ENCODE measurements around the gene TTLL5. TPM values are rescaled to one million over a fixed set of nuclear protein-coding genes. Genes with fewer than 3 reads are reported as not detected.

TTLL5 gene
- total RNA-seq, 2 experiments from 2014 or later = 27.3 to 38.6 TPM

DNA sequence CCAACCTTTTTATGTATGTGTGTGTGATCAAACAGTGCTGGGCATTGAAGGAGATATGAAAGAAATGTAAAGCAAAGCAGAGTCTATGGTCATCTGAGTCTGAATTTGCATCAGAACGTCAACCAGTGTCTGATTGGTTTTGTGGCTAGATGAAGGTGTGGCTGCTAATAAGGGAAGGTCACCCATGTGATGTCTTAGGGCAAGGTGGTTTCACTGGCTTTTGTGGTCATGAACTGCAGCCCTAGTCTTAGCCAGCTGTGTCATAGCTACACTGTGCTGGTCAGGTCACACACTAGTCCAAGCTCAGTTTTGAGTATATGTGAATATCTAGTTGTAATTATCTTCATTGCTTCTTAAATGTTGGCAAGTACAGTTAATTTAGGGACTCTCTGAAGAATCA, 214.9 kb downstream of the TTLL5 start:
- CTCF ChIA-PET = no interaction called here
- ATAC-seq = no peak

DNA sequence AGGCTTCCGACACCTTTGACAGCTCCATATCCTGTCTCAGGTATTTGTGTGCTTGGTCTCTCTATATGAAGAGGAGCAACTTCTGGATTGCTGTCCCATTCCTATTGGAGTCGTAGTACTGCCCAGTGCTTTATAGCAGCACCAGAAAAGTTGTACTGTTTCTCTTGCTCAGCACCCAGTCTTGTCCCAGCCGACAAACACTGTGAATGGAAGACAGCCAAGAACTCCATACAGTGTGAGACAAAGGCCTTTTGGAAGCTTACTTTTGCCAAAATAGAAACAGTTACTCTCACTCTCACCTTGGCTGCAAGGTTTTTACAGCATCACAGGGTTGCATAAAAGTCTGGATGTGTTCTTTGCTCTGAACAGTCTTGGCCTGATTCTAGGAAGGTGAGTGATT, 215.5 kb downstream of the TTLL5 start:
- CTCF ChIA-PET = no interaction called here
- no peaks in the 10 kb centered on the region for H3K27me3 Mint-ChIP-seq
- no peak for ATAC-seq
- peaks cover 2% of the 10 kb centered on the region for H3K36me3 Mint-ChIP-seq (ENCODE audit: low read depth)
- no peak overlapping the region for H3K4me3 Mint-ChIP-seq
- no peak overlapping the region for H3K27ac Mint-ChIP-seq
- POLR2A ChIA-PET = no interaction called here
- peaks cover 18% of the 10 kb centered on the region for H3K4me1 Mint-ChIP-seq
- DNase-seq = no peak
- intact Hi-C loops (cut with DNase I, micrococcal nuclease) = loop anchor here in 1 of 2 experiments (10.0 kb wide), 1 partner anchor 302 kb away; the partner anchor contains the start of gene FLVCR2
- H3K9me3 Mint-ChIP-seq (ENCODE audit: low read depth) = no peaks in the 10 kb centered on the region

More for the DNA sequence above, 214.9 kb downstream of the TTLL5 start:
- DNase-seq = no peak
- POLR2A ChIA-PET = no interaction called here
- intact Hi-C loops (cut with DNase I, micrococcal nuclease) = loop anchor here in 1 of 2 experiments (10.0 kb wide), 1 partner anchor 301 kb away; the partner anchor contains the start of gene FLVCR2
- H3K4me3 Mint-ChIP-seq = no peak overlapping the region
- no peaks in the 10 kb centered on the region for H3K27me3 Mint-ChIP-seq
- H3K4me1 Mint-ChIP-seq = peaks cover 18% of the 10 kb centered on the region
- H3K27ac Mint-ChIP-seq = no peak overlapping the region
- H3K9me3 Mint-ChIP-seq (ENCODE audit: low read depth) = no peaks in the 10 kb centered on the region
- H3K36me3 Mint-ChIP-seq (ENCODE audit: low read depth) = peaks cover 2% of the 10 kb centered on the region

DNA sequence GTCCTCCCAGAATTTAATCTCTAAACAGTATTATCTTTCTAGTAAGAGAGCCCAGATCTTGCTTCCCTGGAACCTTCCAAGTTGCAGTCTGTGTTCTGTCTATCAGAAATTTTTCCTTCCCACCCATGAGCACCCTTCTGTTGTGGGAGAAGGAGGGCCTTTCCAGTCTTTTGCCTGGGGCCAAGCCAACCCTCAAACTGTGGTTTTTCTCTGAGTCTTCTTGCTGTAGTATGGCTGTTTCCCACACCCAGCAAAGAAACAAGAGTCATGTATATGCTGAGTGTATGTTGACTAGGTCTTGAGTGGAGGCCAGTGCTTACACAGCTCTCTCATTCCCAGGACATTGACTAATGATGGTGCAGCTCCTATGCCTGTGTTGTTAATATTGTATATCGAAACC, 216.2 kb downstream of the TTLL5 start:
- ChIA-PET POLR2A (no interaction called here), CTCF (no interaction called here)
- no peak for ATAC-seq
- intact Hi-C loops (cut with DNase I, micrococcal nuclease) = loop anchor here in 1 of 2 experiments (10.0 kb wide), 1 partner anchor 302 kb away; the partner anchor contains the start of gene FLVCR2
- Mint-ChIP-seq H3K4me1 (peaks cover 20% of the 10 kb centered on the region), H3K36me3 (ENCODE audit: low read depth) (peaks cover 5% of the 10 kb centered on the region), H3K9me3 (ENCODE audit: low read depth) (no peaks in the 10 kb centered on the region), H3K27me3 (no peaks in the 10 kb centered on the region), H3K27ac (no peak overlapping the region), H3K4me3 (no peak overlapping the region)
- no peak for DNase-seq

DNA sequence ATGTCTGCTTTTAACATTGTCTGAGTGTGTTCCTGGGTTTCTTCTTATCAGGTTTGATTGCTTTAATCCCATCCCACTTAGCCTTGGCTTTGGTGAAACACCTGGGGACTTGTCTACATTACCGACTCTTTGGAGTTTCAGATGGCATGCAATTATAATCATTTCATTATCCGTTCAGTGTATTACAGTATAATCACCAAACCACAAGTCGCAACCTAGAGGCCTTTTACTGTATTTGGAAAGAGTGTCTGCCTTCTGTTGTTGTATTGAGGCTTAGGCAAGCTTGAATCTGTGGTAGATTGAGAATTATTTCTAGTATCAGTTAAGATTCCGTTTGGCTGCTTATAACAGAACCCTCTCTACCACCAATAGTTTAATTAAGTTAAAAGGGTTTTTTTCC, 216.8 kb downstream of the TTLL5 start:
- Mint-ChIP-seq H3K27me3 (no peaks in the 10 kb centered on the region), H3K4me1 (peaks cover 20% of the 10 kb centered on the region), H3K4me3 (no peak overlapping the region), H3K9me3 (ENCODE audit: low read depth) (no peaks in the 10 kb centered on the region), H3K27ac (no peak overlapping the region), H3K36me3 (ENCODE audit: low read depth) (peaks cover 9% of the 10 kb centered on the region)
- ATAC-seq = no peak
- POLR2A ChIA-PET = no interaction called here
- no peak for DNase-seq
- CTCF ChIA-PET = no interaction called here
- intact Hi-C loops (cut with DNase I, micrococcal nuclease) = loop anchor here in 1 of 2 experiments (10.0 kb wide), 1 partner anchor 303 kb away; the partner anchor contains the start of gene FLVCR2

DNA sequence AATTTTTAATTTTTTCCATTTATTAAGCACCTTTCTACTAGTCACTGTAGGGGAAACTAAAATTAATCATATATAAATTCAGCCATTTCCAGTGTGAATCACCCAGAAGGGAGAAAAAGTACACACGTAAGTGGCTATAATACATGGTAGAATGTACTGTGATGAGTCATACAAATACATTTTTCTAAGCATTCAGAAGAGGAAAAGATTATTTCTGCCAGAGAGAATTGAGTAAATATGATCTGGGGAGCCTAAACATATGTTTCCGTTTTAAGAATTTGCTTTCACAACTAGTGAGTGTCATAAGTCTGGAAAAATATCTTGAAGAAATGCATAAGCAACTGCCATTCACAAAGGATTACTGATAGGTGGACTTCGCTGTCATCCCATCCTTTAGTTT, 218.0 kb downstream of the TTLL5 start:
- Mint-ChIP-seq H3K9me3 (ENCODE audit: low read depth) (no peaks in the 10 kb centered on the region), H3K36me3 (ENCODE audit: low read depth) (peaks cover 13% of the 10 kb centered on the region), H3K4me3 (no peak overlapping the region), H3K27ac (no peak overlapping the region), H3K4me1 (peaks cover 20% of the 10 kb centered on the region), H3K27me3 (no peaks in the 10 kb centered on the region)
- ATAC-seq (peak; percentile 84), DNase-seq (no peak)
- POLR2A ChIA-PET = no interaction called here
- intact Hi-C loops (cut with DNase I, micrococcal nuclease) = loop anchor here in 1 of 2 experiments (10.0 kb wide), 1 partner anchor 304 kb away; the partner anchor contains the start of gene FLVCR2
- CTCF ChIA-PET = interaction anchor here (1.0 kb wide), 1 partner anchor 194 kb away, joined by 3 read pairs; no protein-coding TSS in a partner anchor

DNA sequence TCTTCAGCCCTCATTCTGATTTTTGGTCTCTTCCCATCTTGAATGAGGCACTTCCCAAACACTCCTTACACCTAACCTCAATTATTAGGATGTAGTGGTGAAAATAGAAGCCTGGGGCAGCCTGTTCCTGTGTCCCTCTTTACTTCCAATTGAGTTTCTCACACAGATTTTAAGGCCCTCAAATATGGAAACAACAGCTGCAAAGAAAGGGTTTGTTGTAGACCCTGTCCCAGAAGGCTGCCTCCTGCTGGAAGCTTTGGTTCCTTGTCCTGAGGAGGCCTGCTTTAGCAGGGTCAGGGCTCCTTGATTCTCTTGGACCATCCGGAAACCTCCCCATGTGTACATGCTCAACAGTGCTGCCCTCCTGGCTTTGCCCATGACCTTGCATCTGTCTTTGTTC, 219.5 kb downstream of the TTLL5 start:
- ATAC-seq (no peak), DNase-seq (peak; percentile 10)
- Mint-ChIP-seq H3K36me3 (ENCODE audit: low read depth) (peaks cover 16% of the 10 kb centered on the region), H3K27me3 (no peaks in the 10 kb centered on the region), H3K27ac (no peak overlapping the region), H3K9me3 (ENCODE audit: low read depth) (no peaks in the 10 kb centered on the region), H3K4me1 (peaks cover 20% of the 10 kb centered on the region), H3K4me3 (no peak overlapping the region)
- ChIA-PET POLR2A (interaction anchor here (0.5 kb wide), 1 partner anchor 1262 kb away, joined by 3 read pairs; no protein-coding TSS in a partner anchor), CTCF (interaction anchor here (0.8 to 1.6 kb wide), 5 partner anchors 17 to 172 kb away, joined by 3 to 4 read pairs (median 4); no protein-coding TSS in a partner anchor)
- intact Hi-C loops (cut with DNase I, micrococcal nuclease) = loop anchor here in 1 of 2 experiments (5.0 kb wide), 1 partner anchor 173 kb away; no protein-coding TSS in a partner anchor

DNA sequence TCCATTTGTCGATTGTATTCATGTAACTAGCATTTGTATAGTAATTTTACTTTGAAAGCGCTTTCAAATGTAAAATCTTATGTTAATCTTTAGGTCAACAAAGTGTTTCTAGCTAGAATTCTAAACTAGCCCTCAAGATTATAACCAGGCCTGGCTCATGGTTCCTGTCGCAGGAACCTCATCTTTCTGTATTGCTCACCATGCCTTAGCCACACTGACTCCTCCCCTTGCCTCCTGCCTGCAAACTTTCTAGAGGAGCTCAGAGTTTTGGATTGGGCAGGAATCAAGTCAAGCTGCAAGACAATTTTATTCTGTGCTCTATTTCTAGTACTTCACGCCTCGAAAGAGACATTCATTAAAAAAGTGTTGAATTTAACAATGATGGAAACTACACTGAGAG, 220.9 kb downstream of the TTLL5 start:
- H3K36me3 Mint-ChIP-seq (ENCODE audit: low read depth) = peaks cover 23% of the 10 kb centered on the region
- ATAC-seq (no peak), DNase-seq (no peak)
- intact Hi-C loops (cut with DNase I, micrococcal nuclease) = loop anchor here in 1 of 2 experiments (5.0 kb wide), 1 partner anchor 175 kb away; no protein-coding TSS in a partner anchor
- peaks cover 20% of the 10 kb centered on the region for H3K4me1 Mint-ChIP-seq
- H3K27ac Mint-ChIP-seq = no peak overlapping the region
- ChIA-PET CTCF (interaction anchor here (1.0 to 1.2 kb wide), 2 partner anchors 24 to 55 kb away, joined by 3 to 4 read pairs; no protein-coding TSS in a partner anchor), POLR2A (no interaction called here)
- H3K9me3 Mint-ChIP-seq (ENCODE audit: low read depth) = no peaks in the 10 kb centered on the region
- H3K4me3 Mint-ChIP-seq = no peak overlapping the region
- H3K27me3 Mint-ChIP-seq = no peaks in the 10 kb centered on the region

DNA sequence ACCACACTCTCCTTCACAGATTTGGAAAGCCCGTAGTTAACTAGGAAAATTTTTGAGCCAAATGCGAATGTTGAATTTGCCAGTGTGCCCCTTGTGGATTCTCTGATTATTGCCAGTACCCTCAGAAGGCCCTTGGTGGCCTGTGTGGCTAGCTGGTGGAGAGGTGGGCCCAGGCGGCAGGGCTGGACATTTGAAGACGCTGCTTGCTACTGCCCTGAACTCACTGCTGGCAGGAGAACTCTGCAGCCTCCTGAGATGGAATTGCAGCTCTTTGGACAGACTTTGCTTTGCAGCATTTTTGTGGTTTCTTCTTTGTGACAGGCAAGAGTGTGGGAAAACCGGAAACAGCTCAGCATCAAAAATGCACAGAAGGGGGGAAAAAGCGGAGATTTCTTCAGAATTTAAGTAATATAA, 223.2 kb downstream of the TTLL5 start:
- Mint-ChIP-seq H3K27ac (no peak overlapping the region), H3K4me1 (peaks cover 7% of the 10 kb centered on the region), H3K36me3 (ENCODE audit: low read depth) (peaks cover 25% of the 10 kb centered on the region), H3K4me3 (no peak overlapping the region), H3K9me3 (ENCODE audit: low read depth) (no peaks in the 10 kb centered on the region), H3K27me3 (no peaks in the 10 kb centered on the region)
- no peak for ATAC-seq
- intact Hi-C loops (cut with DNase I, micrococcal nuclease) = loop anchor here in 1 of 2 experiments (5.0 kb wide), 1 partner anchor 177 kb away; no protein-coding TSS in a partner anchor
- ChIA-PET CTCF (no interaction called here), POLR2A (no interaction called here)
- DNase-seq = no peak

DNA sequence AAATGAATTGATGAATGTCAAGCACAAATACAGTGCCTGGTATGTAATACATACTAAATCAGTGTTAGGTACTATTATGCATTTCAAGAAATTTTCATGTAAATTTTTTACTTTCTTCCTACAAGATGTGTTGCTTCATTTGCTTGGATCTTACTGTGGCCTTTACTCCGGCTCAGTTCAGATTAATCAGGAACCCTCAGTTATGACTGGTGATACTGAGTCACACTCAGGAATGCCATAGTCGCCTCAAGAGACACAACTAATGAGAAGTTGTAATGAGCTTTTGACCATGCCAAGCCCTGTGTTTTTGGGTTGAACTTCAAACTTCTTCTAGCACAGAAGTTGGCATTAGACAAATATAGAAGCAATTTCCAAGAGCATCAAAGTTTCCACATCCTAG, 224.8 kb downstream of the TTLL5 start:
- intact Hi-C loops (cut with DNase I, micrococcal nuclease) = no loop called here
- H3K27me3 Mint-ChIP-seq = no peaks in the 10 kb centered on the region
- DNase-seq (no peak), ATAC-seq (no peak)
- H3K27ac Mint-ChIP-seq = no peak overlapping the region
- CTCF ChIA-PET = interaction anchor here (0.7 to 1.5 kb wide), 2 partner anchors 21 to 38 kb away, joined by 3 to 9 read pairs; no protein-coding TSS in a partner anchor
- POLR2A ChIA-PET = no interaction called here
- H3K4me1 Mint-ChIP-seq = peaks cover 2% of the 10 kb centered on the region
- peaks cover 25% of the 10 kb centered on the region for H3K36me3 Mint-ChIP-seq (ENCODE audit: low read depth)
- no peak overlapping the region for H3K4me3 Mint-ChIP-seq
- no peaks in the 10 kb centered on the region for H3K9me3 Mint-ChIP-seq (ENCODE audit: low read depth)

DNA sequence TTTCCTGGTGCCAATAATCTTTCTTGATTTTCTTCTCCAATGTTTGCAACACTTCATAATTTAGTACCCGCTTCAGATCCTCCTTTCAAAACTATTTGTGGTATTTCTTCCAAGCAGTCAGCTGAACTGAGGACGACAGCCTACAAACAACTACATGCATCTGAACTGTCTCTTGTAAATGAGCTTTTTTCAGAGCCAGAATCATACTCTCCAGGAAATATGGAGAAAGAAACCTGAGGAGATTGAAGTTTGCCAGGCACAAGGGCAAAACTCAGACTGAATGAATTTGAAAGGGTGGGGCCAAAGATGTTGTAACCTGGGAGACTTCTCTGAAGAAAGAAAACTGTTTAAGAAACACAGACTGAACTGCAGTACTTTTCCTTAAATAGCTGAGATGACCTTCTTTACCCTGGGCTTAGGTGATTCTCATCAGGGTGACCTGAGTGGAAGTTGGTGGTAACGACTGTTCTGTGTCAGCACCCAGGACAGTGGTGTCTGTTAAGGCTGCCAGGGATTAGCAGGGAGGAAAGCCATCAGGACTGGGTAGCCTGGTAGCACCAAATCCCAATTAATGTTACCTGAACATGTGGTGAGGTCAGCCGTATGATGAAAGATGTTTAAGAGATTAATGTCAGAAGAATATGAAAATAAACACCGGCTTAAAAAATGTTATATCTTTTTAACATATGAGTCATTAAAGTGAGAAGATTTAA, 225.7 kb downstream of the TTLL5 start:
- Mint-ChIP-seq H3K9me3 (ENCODE audit: low read depth) (no peaks in the 10 kb centered on the region), H3K4me1 (peaks cover 2% of the 10 kb centered on the region), H3K27me3 (no peaks in the 10 kb centered on the region), H3K27ac (no peak overlapping the region), H3K4me3 (no peak overlapping the region), H3K36me3 (ENCODE audit: low read depth) (peaks cover 25% of the 10 kb centered on the region)
- ATAC-seq = no peak
- CTCF ChIA-PET = interaction anchor here (0.7 to 1.5 kb wide), 3 partner anchors 20 to 56 kb away, joined by 3 to 9 read pairs (median 3); no protein-coding TSS in a partner anchor
- POLR2A ChIA-PET = no interaction called here
- intact Hi-C loops (cut with DNase I, micrococcal nuclease) = no loop called here
- no peak for DNase-seq

DNA sequence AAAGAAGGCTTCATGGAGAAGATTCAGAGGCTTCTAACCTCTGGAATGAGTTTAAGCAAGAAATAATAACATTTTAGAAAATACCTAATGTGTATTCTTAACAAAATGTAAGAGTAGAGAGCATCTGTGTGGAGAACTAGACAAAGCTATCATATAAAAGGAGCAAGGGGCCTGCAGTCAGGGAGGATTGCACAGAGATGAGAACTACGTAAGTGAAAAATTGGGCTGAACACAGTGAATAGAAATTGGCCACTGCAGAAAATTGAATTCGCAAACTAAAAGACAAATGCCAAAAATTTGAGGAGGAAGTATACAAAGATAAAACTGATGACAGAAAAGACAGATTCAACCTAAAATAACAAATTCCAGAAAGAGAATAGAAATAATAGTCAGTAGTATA, 227.9 kb downstream of the TTLL5 start:
- no peaks in the 10 kb centered on the region for H3K9me3 Mint-ChIP-seq (ENCODE audit: low read depth)
- DNase-seq (no peak), ATAC-seq (no peak)
- intact Hi-C loops (cut with DNase I, micrococcal nuclease) = no loop called here
- CTCF ChIA-PET = interaction anchor here (0.8 kb wide), 1 partner anchor 313 kb away, joined by 4 read pairs; no protein-coding TSS in a partner anchor
- H3K27me3 Mint-ChIP-seq = no peaks in the 10 kb centered on the region
- peaks cover 12% of the 10 kb centered on the region for H3K36me3 Mint-ChIP-seq (ENCODE audit: low read depth)
- H3K4me3 Mint-ChIP-seq = no peak overlapping the region
- no peaks in the 10 kb centered on the region for H3K4me1 Mint-ChIP-seq
- no peak overlapping the region for H3K27ac Mint-ChIP-seq
- POLR2A ChIA-PET = no interaction called here

DNA sequence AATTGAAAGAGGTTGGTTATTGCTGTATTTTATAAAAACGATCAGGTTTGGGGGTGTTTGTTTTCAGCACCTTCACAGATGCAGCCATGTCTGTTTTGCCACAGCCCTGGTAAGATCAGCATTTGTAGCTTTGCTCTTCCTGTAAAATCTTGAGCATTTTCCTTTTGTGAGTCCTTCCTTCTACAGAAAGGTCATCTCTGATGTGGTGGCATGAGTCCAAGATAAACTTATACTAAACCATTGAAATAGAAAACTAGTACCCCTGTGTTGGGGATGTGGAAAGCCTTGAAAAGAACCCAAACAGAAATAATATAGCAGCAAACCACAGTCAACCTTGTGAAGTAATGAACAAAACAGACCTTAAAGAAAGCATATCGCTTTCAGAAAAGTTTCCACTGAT, 235.3 kb downstream of the TTLL5 start:
- Mint-ChIP-seq H3K27me3 (no peaks in the 10 kb centered on the region), H3K27ac (no peak overlapping the region), H3K9me3 (ENCODE audit: low read depth) (no peaks in the 10 kb centered on the region), H3K4me1 (no peaks in the 10 kb centered on the region), H3K4me3 (no peak overlapping the region), H3K36me3 (ENCODE audit: low read depth) (no peaks in the 10 kb centered on the region)
- ChIA-PET CTCF (interaction anchor here (0.9 kb wide), 1 partner anchor 10 kb away, joined by 3 read pairs; no protein-coding TSS in a partner anchor), POLR2A (no interaction called here)
- ATAC-seq (no peak), DNase-seq (no peak)
- intact Hi-C loops (cut with DNase I, micrococcal nuclease) = no loop called here

Data from activated CD4-positive, alpha-beta T cell treated with anti-CD3 and anti-CD28 coated beads for 36 hours (primary cell).